Skin epidermis (tissue), 12 donors: ENCODE measurements around the gene OR10A2.
"Not testable (repeated sequence)": the region's sequence is repeated elsewhere in the genome, so short reads cannot be mapped to it uniquely, and the experiment has no call there.

Experiments
- H3K27ac ChIP-seq, 21 experiments: fragments of 200-600 bp; sonication (generic) in 11 of 21; one replicate each; pipeline ENCODE4 v1.5.0; 2020; ENCODE audit warnings: mild to moderate bottlenecking in 3 of 21, inconsistent platforms in 2 of 21, moderate library complexity in 2 of 21
- H3K4me3 ChIP-seq, 7 experiments: fragments of 200-600 bp; sonication (generic) in 2 of 7; one replicate each; pipeline ENCODE4 v1.5.0; 2020; ENCODE audit warnings: inconsistent platforms in 2 of 7, mild to moderate bottlenecking in 2 of 7, moderate library complexity in 1 of 7

The OR10A2 gene

GRCh38 chr11:6876914-6877313 lies 14.1 kb downstream of the OR10A2 start:
- H3K4me3 ChIP-seq, result no peak overlapping the region
- no peak overlapping the region for H3K27ac ChIP-seq

DNA sequence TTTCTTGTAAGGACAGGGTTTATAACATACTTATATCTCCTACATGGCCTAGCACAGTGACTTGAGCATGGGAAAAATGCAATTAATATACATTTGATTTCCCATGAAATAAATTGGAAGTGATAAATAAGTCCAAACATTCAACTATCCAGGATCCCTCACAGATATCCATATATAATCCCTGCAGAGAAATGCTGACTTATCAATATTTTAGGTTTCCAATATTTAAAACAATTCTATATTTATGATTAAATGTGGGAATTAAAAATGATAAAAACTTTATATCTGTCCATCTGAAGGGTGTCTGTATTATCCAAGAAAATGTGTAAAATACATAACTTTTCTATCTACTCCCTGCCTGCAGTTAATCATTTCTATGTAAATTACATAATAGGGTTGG lies 19.9 kb downstream of the OR10A2 start:
- no peak overlapping the region for H3K27ac ChIP-seq
- no peak overlapping the region for H3K4me3 ChIP-seq

DNA sequence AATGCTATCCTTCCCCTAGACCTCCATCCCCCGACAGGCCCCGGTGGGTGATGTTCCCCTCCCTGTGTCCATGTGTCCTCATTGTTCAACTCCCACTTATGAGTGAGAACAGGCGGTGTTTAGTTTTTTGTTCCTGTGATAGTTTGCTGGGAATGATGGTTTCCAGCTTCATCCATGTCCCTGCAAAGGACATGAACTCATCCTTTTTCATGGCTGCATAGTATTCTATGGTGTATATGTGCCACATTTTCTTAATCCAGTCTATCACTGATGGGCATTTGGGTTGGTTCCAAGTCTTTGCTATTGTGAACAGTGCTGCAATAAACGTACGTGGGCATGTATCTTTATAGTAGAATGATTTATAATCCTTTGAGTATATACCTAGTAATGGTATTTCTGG lies 24.9 kb downstream of the OR10A2 start:
- not testable (repeated sequence) for H3K27ac ChIP-seq, H3K4me3 ChIP-seq

GRCh38 chr11:6888830-6889229 lies 26.0 kb downstream of the OR10A2 start:
- no peak overlapping the region for H3K4me3 ChIP-seq
- H3K27ac ChIP-seq, result no peak overlapping the region

- no peak overlapping the region for H3K4me3 ChIP-seq
- no peak overlapping the region for H3K27ac ChIP-seq
Measured at GRCh38 chr11:6889835-6890234, 27.0 kb downstream of the OR10A2 start.

DNA sequence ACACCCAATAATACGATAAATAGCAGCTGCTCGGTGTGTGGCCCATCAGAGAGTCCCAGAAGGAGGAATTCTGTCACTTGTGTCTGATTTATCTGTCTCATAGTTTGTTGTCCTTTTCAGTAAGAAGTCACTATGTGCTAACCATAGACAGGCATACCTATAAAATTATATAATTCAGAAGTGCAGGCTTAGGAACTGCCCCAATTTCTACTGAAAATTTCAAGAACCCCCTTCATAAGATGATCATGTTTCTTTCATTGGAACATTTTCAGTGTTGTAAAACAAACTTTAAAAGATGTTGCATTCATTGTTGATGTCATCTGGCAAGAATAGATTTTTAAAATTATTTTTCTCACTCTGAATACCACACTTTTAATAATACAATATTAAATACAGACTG lies 29.5 kb downstream of the OR10A2 start, which contains the start of gene OR2D2:
OR2D2 (minus strand) TSS at position 101 of the 400 bp plus-strand sequence; CDS start at position 101, 0 bp downstream.
- H3K4me3 ChIP-seq, result no peak within 1 kb of the TSS

DNA sequence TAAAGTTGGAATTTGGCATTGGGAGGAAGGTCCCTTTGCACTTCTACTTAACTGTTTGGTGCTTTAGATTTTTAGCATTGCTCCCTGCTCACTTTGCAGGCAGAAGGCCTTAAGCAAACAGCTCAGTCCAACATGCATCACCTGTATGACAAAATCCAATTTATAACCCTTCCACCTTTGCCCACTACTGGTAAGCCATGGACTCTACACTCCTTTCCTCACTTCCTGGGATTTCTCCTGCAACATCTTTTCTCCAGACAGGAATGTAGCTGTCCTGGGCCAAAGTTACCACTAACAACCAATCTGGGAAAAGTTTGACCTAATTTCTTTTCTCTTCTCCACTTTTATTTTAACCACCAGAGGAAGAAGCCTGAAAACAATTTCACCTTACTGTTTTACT lies 31.2 kb downstream of the OR10A2 start:
- no peak overlapping the region for H3K27ac ChIP-seq
- no peak overlapping the region for H3K4me3 ChIP-seq

More for the DNA sequence above, 29.5 kb downstream of the OR10A2 start, which contains the start of gene OR2D2:
- no peak within 1 kb of the TSS for H3K27ac ChIP-seq

DNA sequence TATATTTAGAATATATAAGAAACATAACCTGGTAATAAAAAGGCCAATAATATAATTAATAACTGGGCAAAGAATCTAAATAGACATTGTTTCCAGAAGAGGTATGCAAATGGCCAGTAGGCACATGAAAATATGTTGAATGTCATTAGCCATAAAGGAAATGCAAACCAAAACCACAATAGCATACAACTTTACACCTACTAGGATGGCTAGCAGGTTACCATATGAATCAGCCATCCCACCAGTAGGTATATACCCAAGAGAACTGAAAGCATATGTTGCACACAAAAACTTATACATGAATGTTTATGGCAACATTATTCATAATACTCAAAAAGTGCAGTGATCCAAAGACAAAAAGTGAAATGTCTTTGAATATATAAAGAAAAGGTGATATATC lies 32.2 kb downstream of the OR10A2 start:
- Histone ChIP-seq H3K4me3 (no peak overlapping the region), H3K27ac (no peak overlapping the region)

- Histone ChIP-seq H3K4me3 (no peak overlapping the region), H3K27ac (no peak overlapping the region)
Measured at GRCh38 chr11:6898911-6899310, 36.1 kb downstream of the OR10A2 start.

- no peak overlapping the region for H3K4me3 ChIP-seq
- H3K27ac ChIP-seq, result no peak overlapping the region
Measured at GRCh38 chr11:6900327-6900999, 37.6 kb downstream of the OR10A2 start.

DNA sequence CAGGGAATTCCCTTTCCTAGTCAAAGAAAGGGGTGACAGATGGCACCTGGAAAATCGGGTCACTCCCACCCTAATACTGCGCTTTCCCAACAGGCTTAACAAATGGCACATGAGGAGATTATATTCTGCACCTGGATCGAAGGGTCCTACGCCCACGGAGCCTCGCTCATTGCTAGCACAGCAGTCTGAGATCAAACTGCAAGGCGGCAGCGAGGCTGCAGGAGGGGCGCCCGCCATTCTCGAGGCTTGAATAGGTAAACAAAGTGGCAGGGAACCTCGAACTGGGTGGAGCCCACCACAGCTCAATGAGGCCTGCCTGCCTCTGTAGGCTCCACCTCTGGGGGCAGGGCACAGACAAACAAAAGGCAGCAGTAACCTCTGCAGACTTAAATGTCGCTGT lies 41.9 kb downstream of the OR10A2 start:
- not testable (repeated sequence) for H3K4me3 ChIP-seq, H3K27ac ChIP-seq

DNA sequence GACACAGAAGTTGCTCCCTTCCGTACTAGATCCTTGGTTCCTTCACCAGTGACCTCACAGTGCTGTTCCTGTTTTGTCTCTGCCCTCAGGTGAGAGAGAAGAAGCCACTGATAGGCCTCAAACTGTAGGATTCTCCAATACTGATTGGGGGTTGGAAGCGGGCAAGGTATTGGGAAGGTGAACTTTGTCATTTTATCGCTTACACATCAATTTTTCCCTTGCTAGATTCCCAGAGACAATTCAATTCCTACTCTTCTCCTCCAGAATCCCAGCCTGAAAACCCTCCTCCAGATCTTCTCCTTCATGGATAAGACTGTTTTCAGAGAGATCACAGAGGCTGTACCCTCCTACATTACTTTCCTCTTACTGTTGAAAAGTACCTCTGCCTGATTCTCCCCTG lies 48.5 kb downstream of the OR10A2 start:
- Histone ChIP-seq H3K27ac (no peak overlapping the region), H3K4me3 (no peak overlapping the region)

GRCh38 chr11:6911948-6912347 lies 49.1 kb downstream of the OR10A2 start:
- no peak overlapping the region for H3K4me3 ChIP-seq

GRCh38 chr11:6919698-6920097 lies 56.8 kb downstream of the OR10A2 start:
- no peak overlapping the region for H3K4me3 ChIP-seq
- H3K27ac ChIP-seq, result no peak overlapping the region

More at GRCh38 chr11:6911948-6912347, 49.1 kb downstream of the OR10A2 start:
- no peak overlapping the region for H3K27ac ChIP-seq

DNA sequence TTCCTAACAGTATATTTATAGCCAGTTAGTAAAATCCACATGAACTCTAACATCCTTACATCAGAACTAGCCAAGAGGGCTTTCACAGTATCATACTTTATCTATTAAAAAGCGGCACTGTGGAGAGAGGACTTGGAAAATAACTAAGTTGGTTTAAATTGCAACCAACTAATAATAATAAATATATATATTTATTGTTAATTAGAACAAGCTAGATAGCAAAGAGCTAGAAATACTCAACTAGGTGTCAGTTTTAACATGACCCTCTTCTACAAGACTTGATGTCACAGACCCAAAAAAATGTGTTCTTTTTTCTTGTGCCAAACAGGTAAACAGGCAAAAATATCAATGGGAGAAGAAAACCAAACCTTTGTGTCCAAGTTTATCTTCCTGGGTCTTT lies 57.8 kb downstream of the OR10A2 start, which contains the start of gene OR2D3:
OR2D3 (plus strand) TSS at position 301 of the 400 bp plus-strand sequence; CDS start at position 301, 0 bp downstream.
- Histone ChIP-seq H3K4me3 (no peak within 1 kb of the TSS), H3K27ac (no peak within 1 kb of the TSS)
